CD4-positive, alpha-beta T cell treated with Interleukin-17A for 4 hours (primary cell): ENCODE data around the gene C10orf62.
"Not testable (repeated sequence)": the region's sequence is repeated elsewhere in the genome, so short reads cannot be mapped to it uniquely, and the experiment has no call there.

ENCODE experiments used
- DNase-seq: peaks from one replicate; pipeline ENCODE4 v3.0.0-alpha.2; 2020; ENCODE audit warnings: mixed read lengths

The C10orf62 gene

GRCh38 chr10:97566336-97566996, 23.1 kb upstream of the C10orf62 start:
- no peak for DNase-seq

GRCh38 chr10:97567891-97568290, 21.6 kb upstream of the C10orf62 start:
- no peak for DNase-seq

- DNase-seq: no peak
These were observed 19.3 kb upstream of the C10orf62 start for GRCh38 chr10:97570146-97570788.

GRCh38 chr10:97570789-97571471, 18.6 kb upstream of the C10orf62 start:
- DNase-seq: no peak

- DNase-seq: no peak
These were observed 17.9 kb upstream of the C10orf62 start for GRCh38 chr10:97571622-97572021.

GRCh38 chr10:97572214-97572989, 17.1 kb upstream of the C10orf62 start, which contains the start of gene ANKRD2:
TSS of gene ANKRD2 (plus strand) at chr10:97572779. CDS start at chr10:97572789, 10 bp downstream.
- peak; percentile 59 for DNase-seq

- DNase-seq: no peak
These were observed 16.5 kb upstream of the C10orf62 start for GRCh38 chr10:97573021-97573420.

- DNase-seq: no peak
These were observed 15.8 kb upstream of the C10orf62 start for GRCh38 chr10:97573672-97574071.

GRCh38 chr10:97574374-97575126, 15.0 kb upstream of the C10orf62 start:
- peak; percentile 13 for DNase-seq

- DNase-seq: no peak
These were observed 14.3 kb upstream of the C10orf62 start for GRCh38 chr10:97575127-97575668.

- not testable (repeated sequence) for DNase-seq
These were observed 13.0 kb upstream of the C10orf62 start for GRCh38 chr10:97576487-97576886.

- DNase-seq: no peak
These were observed 11.8 kb upstream of the C10orf62 start for GRCh38 chr10:97577701-97578100.

GRCh38 chr10:97578171-97578844, 11.2 kb upstream of the C10orf62 start:
- DNase-seq: no peak

- no peak for DNase-seq
These were observed 8.8 kb upstream of the C10orf62 start for GRCh38 chr10:97580421-97581367.

GRCh38 chr10:97582169-97582568, 7.4 kb upstream of the C10orf62 start:
- DNase-seq: no peak

GRCh38 chr10:97583476-97583875, 6.0 kb upstream of the C10orf62 start:
- DNase-seq: no peak

- DNase-seq: no peak
These were observed 5.3 kb upstream of the C10orf62 start, which contains the start of gene HOGA1 for GRCh38 chr10:97584060-97584797. TSS of gene HOGA1 (plus strand) at chr10:97584389. CDS start at chr10:97584704, 315 bp downstream.

- DNase-seq: no peak
These were observed 4.6 kb upstream of the C10orf62 start for GRCh38 chr10:97584798-97585438.

- DNase-seq: no peak
These were observed 4.1 kb upstream of the C10orf62 start for GRCh38 chr10:97585439-97585811.
